GM21515 (cell line): ENCODE data around the gene PYGL.
"Not testable (repeated sequence)": the region's sequence is repeated elsewhere in the genome, so short reads cannot be mapped to it uniquely, and the experiment has no call there.

Experiments
- ATAC-seq: cut with Tn5 transposase; IDR thresholded peaks from one replicate; pipeline ENCODE4 v1.9.1; 2021; ENCODE audit not compliant: unreplicated experiment

Gene PYGL

GRCh38 chr14:50943943-50944646 lies at the start of gene PYGL:
Gene PYGL, minus strand, starts transcription at chr14:50944483. Its CDS starts 80 bp downstream, at chr14:50944403.
- ATAC-seq, result peak; percentile 78

GRCh38 chr14:50985859-50986331 lies 41.6 kb upstream of the PYGL start:
- no peak for ATAC-seq

- ATAC-seq, result no peak
Observed at GRCh38 chr14:50985124-50985858, 41.0 kb upstream of the PYGL start.

GRCh38 chr14:50984036-50984710 lies 39.9 kb upstream of the PYGL start:
- ATAC-seq, result no peak

- ATAC-seq, result no peak
Observed at GRCh38 chr14:50979941-50980850, 35.9 kb upstream of the PYGL start.

GRCh38 chr14:50978888-50979287 lies 34.6 kb upstream of the PYGL start:
- ATAC-seq, result peak; percentile 87

GRCh38 chr14:50978529-50978871 lies 34.2 kb upstream of the PYGL start:
- ATAC-seq, result no peak

GRCh38 chr14:50977863-50978528 lies 33.7 kb upstream of the PYGL start:
- ATAC-seq, result no peak

GRCh38 chr14:50974118-50974517 lies 29.8 kb upstream of the PYGL start:
- no peak for ATAC-seq

- no peak for ATAC-seq
Observed at GRCh38 chr14:50972734-50973133, 28.5 kb upstream of the PYGL start.

- ATAC-seq, result no peak
Observed at GRCh38 chr14:50970886-50971781, 26.9 kb upstream of the PYGL start.

GRCh38 chr14:50967790-50968189 lies 23.5 kb upstream of the PYGL start:
- ATAC-seq, result no peak

- no peak for ATAC-seq
Observed at GRCh38 chr14:50967103-50967502, 22.8 kb upstream of the PYGL start.

- ATAC-seq, result no peak
Observed at GRCh38 chr14:50964683-50965390, 20.6 kb upstream of the PYGL start.

- no peak for ATAC-seq
Observed at GRCh38 chr14:50963919-50964318, 19.6 kb upstream of the PYGL start.

GRCh38 chr14:50961605-50962221 lies 17.4 kb upstream of the PYGL start:
- ATAC-seq, result no peak

GRCh38 chr14:50957296-50957695 lies 13.0 kb upstream of the PYGL start:
- no peak for ATAC-seq

- ATAC-seq, result not testable (repeated sequence)
Observed at GRCh38 chr14:50956421-50956820, 12.1 kb upstream of the PYGL start.
